Panc1 (cell line): ENCODE data around the gene PAFAH1B1. TPM values are rescaled to one million over a fixed set of nuclear protein-coding genes. Genes with fewer than 3 reads are reported as not detected.

ENCODE experiments used
- ATAC-seq: fragments of 200-7000 bp; cut with Tn5 transposase; 2 replicates; pipeline ENCODE4 v1.9.1; 2020; ENCODE audit warnings: mild to moderate bottlenecking, moderate library complexity
- BruUV-seq: library from RNA; stranded (reverse); fragments of 400-500 nt; replicated peaks from 2 replicates; lab custom pipeline; 2021; lab: Mats Ljungman, UMichigan
- CTCF ChIA-PET: fragments of 300-600 bp; sonication (Branson Sonifier 250); formaldehyde crosslinking; loops from one replicate; lab custom pipeline; 2022; ENCODE audit warnings: antibody characterized with exemption; lab: Charles Lee
- POLR2A ChIA-PET: fragments of 300-600 bp; sonication (Branson Sonifier 250); formaldehyde crosslinking; loops from one replicate; lab custom pipeline; 2022; ENCODE audit warnings: antibody characterized with exemption; lab: Charles Lee
- DNase-seq: peaks from one replicate; pipeline ENCODE4 v3.0.0-alpha.2; 2010; ENCODE audit warnings: low read depth, low spot score
- H3K27ac ChIP-seq: 2 replicates; pipeline ENCODE4 v1.5.1; 2011; ENCODE audit warnings: mild to moderate bottlenecking, low read length, inconsistent platforms
- H3K27me3 ChIP-seq: fragments of 200-500 bp; sonication (Bioruptor generic); 2 replicates; pipeline ENCODE4 v1.6.0; 2014; ENCODE audit warnings: low read length, inconsistent platforms; ENCODE audit not compliant: control insufficient read depth, insufficient read depth
- H3K36me3 ChIP-seq: fragments of 200-500 bp; sonication (Bioruptor generic); 2 replicates; pipeline ENCODE4 v1.5.1; 2014; ENCODE audit warnings: inconsistent platforms, mild to moderate bottlenecking, low read length, moderate library complexity; ENCODE audit not compliant: control insufficient read depth, insufficient read depth
- H3K4me1 ChIP-seq: 2 replicates; pipeline ENCODE4 v1.5.1; 2011; ENCODE audit warnings: inconsistent platforms, mild to moderate bottlenecking, low read length, moderate library complexity; ENCODE audit not compliant: control insufficient read depth, insufficient read depth
- H3K4me3 ChIP-seq, 2 experiments: 2 replicates each; pipeline ENCODE4 v1.5.1; 2011 to 2012; ENCODE audit warnings: low read depth in 2 of 2, low read length in 2 of 2, mild to moderate bottlenecking in 2 of 2, inconsistent platforms in 1 of 2, moderate library complexity in 1 of 2
- H3K9me3 ChIP-seq: fragments of 200-500 bp; sonication (Bioruptor generic); 2 replicates; pipeline ENCODE4 v1.5.1; 2014; ENCODE audit warnings: low read depth, mild to moderate bottlenecking, inconsistent platforms, low read length, moderate library complexity; ENCODE audit not compliant: control insufficient read depth, insufficient read depth
- CTCF ChIP-seq: fragments of 450-650 bp; IDR thresholded peaks from 2 replicates; pipeline ENCODE4 v1.5.1; 2017; ENCODE audit warnings: mild to moderate bottlenecking
- POLR2AphosphoS5 ChIP-seq: IDR thresholded peaks from 2 replicates; pipeline ENCODE4 v1.6.1; 2012; ENCODE audit warnings: mild to moderate bottlenecking, low read depth, low read length, moderate library complexity
- REST ChIP-seq, 2 experiments: IDR thresholded peaks; 2 replicates each; pipeline ENCODE4 v1.6.1; 2011 to 2012; ENCODE audit warnings: low read depth in 2 of 2, control low read depth in 1 of 2, low read length in 1 of 2, mild to moderate bottlenecking in 1 of 2, moderate library complexity in 1 of 2; ENCODE audit not compliant: insufficient read depth in 1 of 2
- SIN3A ChIP-seq: IDR thresholded peaks from 2 replicates; pipeline ENCODE4 v1.6.1; 2012; ENCODE audit warnings: low read depth, mild to moderate bottlenecking, low read length, moderate library complexity, borderline replicate concordance; ENCODE audit not compliant: insufficient read depth
- TCF7L2 ChIP-seq: IDR thresholded peaks from 2 replicates; pipeline ENCODE4 v1.6.1; 2011; ENCODE audit warnings: mild to moderate bottlenecking, low read depth, low read length, inconsistent platforms
- in situ Hi-C: cut with HindIII; loops from 2 replicates; pipeline ENCODE4 v1.10.0; 2016; ENCODE audit warnings: low sequenced_read_pairs, low pct_unique_long_range_greater_than_20kb
- intact Hi-C: fragments of 100-400 bp; cut with micrococcal nuclease; formaldehyde crosslinking; loops from one replicate; pipeline ENCODE4 v1.10.0; 2022; ENCODE audit not compliant: unreplicated experiment
- total RNA-seq: library from RNA; stranded (reverse); gene quantifications from one replicate; pipeline ENCODE4 v1.2.1, GENCODE V29; 2021; ENCODE audit not compliant: unreplicated experiment

PAFAH1B1 gene
- total RNA-seq, 1 experiment from 2014 or later: 120 TPM

- in situ Hi-C loops (no loop called here), intact Hi-C loops (no loop called here)
- H3K9me3 ChIP-seq: no peaks in the 10 kb centered on the region
- no peak for TF ChIP-seq REST (IDR thresholded peaks at IDR 0.05; ENCODE audit: insufficient read depth in 1 of 2, low read depth in 2 of 2, low read length in 1 of 2)
- H3K4me3 ChIP-seq: no peak overlapping the region
- H3K36me3 ChIP-seq: peaks cover 3% of the 10 kb centered on the region; the same call in 1 of the 2 replicates
- ATAC-seq (no peak), DNase-seq (no peak)
- CTCF ChIA-PET: no interaction called here
- peaks cover 19% of the 10 kb centered on the region for H3K4me1 ChIP-seq
- POLR2A ChIA-PET: interaction anchor here (0.6 kb wide), 1 partner anchor 149 kb away, joined by 3 read pairs; no protein-coding TSS in a partner anchor
- no peak overlapping the region for H3K27ac ChIP-seq
- H3K27me3 ChIP-seq: no peaks in the 10 kb centered on the region
- no TSS peak for BruUV-seq
Measured at GRCh38 chr17:2705888-2706795, 112.7 kb downstream of the PAFAH1B1 start.

- H3K4me3 ChIP-seq: no peak overlapping the region
- no peak for ATAC-seq
Measured at GRCh38 chr17:2706911-2707510, 113.6 kb downstream of the PAFAH1B1 start.

More at GRCh38 chr17:2706911-2707510, 113.6 kb downstream of the PAFAH1B1 start:
- Histone ChIP-seq H3K27me3 (no peaks in the 10 kb centered on the region), H3K27ac (no peak overlapping the region; the same call in 1 of the 2 replicates), H3K4me1 (peaks cover 19% of the 10 kb centered on the region), H3K9me3 (no peaks in the 10 kb centered on the region), H3K36me3 (peaks cover 1% of the 10 kb centered on the region; the same call in 1 of the 2 replicates)
- ChIA-PET CTCF (no interaction called here), POLR2A (no interaction called here)
- intact Hi-C loops: no loop called here
- no TSS peak for BruUV-seq
- no peak for DNase-seq
- in situ Hi-C loops: no loop called here
- TF ChIP-seq CTCF: no peak
- no peak for TF ChIP-seq SIN3A
- no peak for TF ChIP-seq TCF7L2
- no peak for TF ChIP-seq POLR2AphosphoS5
- no peak for TF ChIP-seq REST (IDR thresholded peaks at IDR 0.05; ENCODE audit: insufficient read depth in 1 of 2, low read depth in 2 of 2, low read length in 1 of 2)
